OCI-LY7 (cell line): Measurements from ENCODE around the gene NFKBIE.

Experiments
- CTCF ChIP-seq: fragments of 200-600 bp; sonication (generic); conservative IDR thresholded peaks from 2 replicates; pipeline ENCODE4 v1.5.1; 2014; ENCODE audit warnings: mild to moderate bottlenecking, antibody characterized with exemption, low read length, moderate library complexity, mixed read lengths
- EZH2phosphoT487 ChIP-seq: fragments of 200-600 bp; sonication (generic); IDR thresholded peaks from 2 replicates; pipeline ENCODE4 v1.6.1; 2018; ENCODE audit warnings: low read depth, borderline replicate concordance, mild to moderate bottlenecking, mixed run types, antibody characterized with exemption, low read length, moderate library complexity, mixed read lengths

GRCh38 chr6:44275749-44276648, 10.6 kb upstream of the NFKBIE start:
- no peak for TF ChIP-seq CTCF
- no peak for TF ChIP-seq EZH2phosphoT487
